ENCODE measurements around the gene FRMPD2.

The FRMPD2 gene

DNA sequence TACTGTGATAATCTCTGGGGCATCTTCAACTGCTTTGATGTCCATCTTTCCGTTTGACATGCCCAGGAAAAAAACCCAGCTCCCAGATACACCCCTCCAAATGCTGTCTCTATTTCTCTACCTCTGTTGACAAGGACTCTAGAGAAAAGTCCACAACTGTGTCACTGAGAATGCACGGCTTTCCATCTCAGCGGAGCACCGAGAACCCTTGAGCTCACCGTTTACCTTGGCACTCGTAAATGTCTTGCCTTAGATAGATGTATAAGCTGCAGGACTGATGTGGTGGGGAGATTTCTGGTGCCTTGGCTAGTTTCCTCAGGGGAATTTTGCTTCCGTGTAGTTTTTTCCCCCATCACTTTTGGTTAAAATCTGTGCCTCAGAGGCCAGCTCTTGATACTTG is 24.6 kb upstream of the FRMPD2 start:
- DNase-seq (ENCODE audit: extremely low read depth, low read depth), result no peak
- TF ChIP-seq, protein P1, sequence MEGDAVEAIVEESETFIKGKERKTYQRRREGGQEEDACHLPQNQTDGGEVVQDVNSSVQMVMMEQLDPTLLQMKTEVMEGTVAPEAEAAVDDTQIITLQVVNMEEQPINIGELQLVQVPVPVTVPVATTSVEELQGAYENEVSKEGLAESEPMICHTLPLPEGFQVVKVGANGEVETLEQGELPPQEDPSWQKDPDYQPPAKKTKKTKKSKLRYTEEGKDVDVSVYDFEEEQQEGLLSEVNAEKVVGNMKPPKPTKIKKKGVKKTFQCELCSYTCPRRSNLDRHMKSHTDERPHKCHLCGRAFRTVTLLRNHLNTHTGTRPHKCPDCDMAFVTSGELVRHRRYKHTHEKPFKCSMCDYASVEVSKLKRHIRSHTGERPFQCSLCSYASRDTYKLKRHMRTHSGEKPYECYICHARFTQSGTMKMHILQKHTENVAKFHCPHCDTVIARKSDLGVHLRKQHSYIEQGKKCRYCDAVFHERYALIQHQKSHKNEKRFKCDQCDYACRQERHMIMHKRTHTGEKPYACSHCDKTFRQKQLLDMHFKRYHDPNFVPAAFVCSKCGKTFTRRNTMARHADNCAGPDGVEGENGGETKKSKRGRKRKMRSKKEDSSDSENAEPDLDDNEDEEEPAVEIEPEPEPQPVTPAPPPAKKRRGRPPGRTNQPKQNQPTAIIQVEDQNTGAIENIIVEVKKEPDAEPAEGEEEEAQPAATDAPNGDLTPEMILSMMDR (IDR thresholded peaks at IDR 0.05; ENCODE audit: low read depth, low read length), result no peak

DNA sequence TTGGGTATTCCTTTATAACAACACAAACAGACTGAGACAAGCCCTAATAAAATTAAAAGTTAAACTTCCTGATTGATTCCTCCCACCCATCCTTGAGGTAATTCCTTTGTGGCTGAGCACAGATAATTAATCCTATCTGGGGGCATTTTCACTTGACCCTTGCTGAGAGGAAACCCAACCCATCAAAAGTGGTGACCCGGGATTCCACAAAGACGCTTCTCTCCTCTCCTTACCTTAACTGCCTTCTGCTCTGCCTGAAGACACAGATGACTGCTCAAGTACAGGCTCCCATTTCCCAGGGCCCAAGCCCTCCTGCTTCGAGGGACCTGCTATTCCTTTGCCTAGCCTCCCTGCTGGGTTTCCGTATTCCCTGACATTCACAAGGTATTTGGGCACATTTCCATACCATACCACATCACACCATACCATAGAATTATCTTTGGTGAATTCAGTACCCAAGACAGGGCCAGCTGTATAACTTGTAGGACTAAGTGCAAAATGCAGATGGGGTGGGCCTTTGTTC is 22.1 kb upstream of the FRMPD2 start:
- TF ChIP-seq, protein P1 (IDR thresholded peaks at IDR 0.05; ENCODE audit: low read depth, low read length), result no peak

DNA sequence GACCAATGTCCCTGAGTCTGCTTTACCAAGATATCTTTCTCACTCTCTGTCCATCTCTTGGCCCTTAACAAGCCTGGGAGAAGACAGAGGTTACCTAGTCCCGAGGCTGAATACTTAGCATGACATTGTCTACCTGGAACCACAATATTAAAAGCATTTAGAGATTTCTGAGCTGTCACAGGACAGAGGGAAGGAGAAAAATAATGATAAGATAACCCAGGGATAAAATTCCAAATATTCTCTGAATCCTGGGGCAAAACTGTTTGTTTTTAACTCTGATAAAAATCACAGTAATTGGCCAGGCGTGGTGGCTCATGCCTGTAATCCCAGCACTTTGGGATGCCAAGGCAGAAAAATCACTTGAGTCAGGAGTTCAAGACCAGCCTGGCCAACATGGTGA is 19.9 kb upstream of the FRMPD2 start:
- TF ChIP-seq, protein P1 (IDR thresholded peaks at IDR 0.05; ENCODE audit: low read depth, low read length), result no peak
- DNase-seq (ENCODE audit: extremely low read depth, low read depth), result no peak

More for the DNA sequence above, 22.1 kb upstream of the FRMPD2 start:
- no peak for DNase-seq (ENCODE audit: extremely low read depth, low read depth)

DNA sequence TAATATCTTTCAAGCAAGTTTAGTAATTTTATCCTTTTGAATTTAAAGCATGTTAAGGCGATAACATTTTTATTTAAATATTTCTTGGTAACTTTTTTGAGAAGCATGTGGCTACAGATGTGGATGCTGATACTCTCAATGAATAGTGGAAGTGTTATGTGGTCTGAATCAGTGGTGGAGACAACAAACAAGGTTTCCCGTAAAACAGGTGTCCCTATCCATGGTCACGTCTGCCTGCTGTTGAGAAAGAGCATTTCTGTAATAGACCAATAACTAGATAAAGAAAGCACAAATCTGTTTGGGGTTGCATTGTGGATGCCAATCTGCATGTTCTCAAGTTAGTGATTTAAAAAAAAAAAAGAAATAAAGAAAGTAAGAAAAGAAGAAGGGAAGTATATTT is 18.1 kb upstream of the FRMPD2 start:
- no peak for DNase-seq (ENCODE audit: extremely low read depth, low read depth)
- TF ChIP-seq, protein P1 (IDR thresholded peaks at IDR 0.05; ENCODE audit: low read depth, low read length), result no peak

DNA sequence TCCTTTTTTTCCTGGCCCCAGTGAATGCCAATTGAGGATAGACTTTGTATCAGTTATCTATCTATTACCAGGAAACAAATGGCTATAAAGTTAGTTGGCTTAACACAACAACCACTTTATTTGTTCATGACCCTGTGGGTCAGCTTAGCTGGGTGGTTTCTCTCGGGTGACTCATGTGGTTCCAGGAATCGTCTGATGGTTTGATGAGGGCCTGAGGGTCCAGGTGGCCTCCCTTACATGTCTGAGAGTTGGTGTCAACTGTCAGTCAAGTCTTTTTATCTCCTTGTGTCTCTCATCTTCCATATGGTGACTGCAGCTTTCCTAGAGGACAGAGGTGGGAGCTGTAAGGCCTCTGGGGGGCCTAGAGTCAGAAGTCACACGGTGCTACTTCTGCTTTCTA is 16.7 kb upstream of the FRMPD2 start:
- DNase-seq (ENCODE audit: extremely low read depth, low read depth), result no peak
- TF ChIP-seq, protein P1 (IDR thresholded peaks at IDR 0.05; ENCODE audit: low read depth, low read length), result no peak

DNA sequence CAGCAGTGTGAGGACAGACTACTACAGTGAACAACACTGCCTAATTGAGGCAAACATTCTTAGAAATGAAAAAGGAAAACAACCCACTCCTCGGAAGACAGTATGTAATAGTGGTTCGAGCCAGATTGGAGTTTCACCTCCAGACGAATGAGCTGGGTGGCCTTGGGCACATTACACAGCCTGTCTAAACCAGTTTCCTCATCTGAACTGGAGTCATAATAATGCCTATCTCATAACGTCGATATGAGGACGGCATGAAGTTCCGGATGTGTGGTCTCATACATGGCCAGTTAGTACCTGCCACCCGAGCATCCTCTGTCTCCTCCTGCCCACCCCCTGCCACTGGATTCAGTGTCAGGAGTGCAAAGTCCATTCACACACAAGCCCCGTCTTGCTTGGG is 15.8 kb upstream of the FRMPD2 start:
- TF ChIP-seq, protein P1 (IDR thresholded peaks at IDR 0.05; ENCODE audit: low read depth, low read length), result no peak
- no peak for DNase-seq (ENCODE audit: extremely low read depth, low read depth)

DNA sequence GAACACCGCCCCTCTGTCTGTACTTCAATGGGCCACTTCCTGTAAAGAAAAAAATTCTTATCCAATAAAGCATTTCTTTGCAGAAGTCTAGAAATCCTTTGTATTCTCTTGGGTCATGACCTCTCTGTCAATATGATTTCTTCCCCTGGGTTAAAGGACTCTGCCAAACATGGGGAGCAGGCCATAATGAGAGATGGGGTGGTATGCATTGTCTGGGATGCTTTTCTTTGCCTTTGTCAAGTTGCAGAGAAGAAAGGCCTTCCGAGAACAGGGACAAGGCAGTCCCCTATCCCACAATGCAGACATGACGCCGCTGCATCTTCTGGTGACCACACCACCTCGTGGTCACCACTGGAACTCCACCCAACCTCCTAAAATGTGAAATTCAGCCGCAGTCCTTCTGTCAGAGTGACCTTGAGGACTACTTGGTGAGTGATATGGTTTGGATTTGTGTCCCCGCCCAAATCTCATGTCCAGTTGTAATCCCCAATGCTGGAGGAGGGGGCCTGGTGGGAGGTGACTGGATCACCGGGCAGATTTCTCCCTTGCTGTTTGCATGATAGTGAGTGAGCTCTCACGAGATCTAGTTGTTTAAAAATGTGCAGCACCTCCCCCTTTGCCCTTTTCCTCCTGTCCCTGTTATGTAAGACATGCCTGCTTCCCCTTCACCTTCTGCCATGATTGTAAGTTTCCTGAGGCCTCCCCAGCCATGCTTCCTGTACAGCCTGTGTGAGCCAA is 15.2 kb upstream of the FRMPD2 start:
- no peak for DNase-seq (ENCODE audit: extremely low read depth, low read depth)
- TF ChIP-seq, protein P1 (IDR thresholded peaks at IDR 0.05; ENCODE audit: low read depth, low read length), result peak; percentile 73
